Measurements from ENCODE around the gene SGCD. TPM values are rescaled to one million over a fixed set of nuclear protein-coding genes. Genes with fewer than 3 reads are reported as not detected.

SGCD gene
- polyA plus RNA-seq, 1 donor (not counting 4 experiments of a cell fraction or from before 2014, with no cell fraction given) = not detected

DNA sequence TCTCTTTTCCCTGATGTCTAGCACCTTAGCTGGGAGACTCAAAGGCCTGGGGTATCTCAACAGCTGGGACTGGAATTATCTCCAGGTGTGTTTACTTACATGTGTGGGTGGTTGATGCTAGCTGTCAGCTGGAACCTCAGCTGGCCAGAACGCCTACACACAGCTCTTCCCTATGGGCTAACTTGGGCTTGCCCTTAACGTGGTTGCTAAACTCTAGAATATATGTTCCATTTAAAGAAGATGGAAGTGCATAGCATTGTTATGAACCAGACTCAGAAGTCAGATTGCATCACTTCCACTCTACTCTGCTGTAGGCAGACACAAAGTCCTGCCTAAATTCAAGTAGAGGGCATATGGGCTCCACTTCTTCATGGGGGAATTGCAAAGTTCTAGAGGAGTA is 29.3 kb downstream of the SGCD start:
- Histone ChIP-seq H3K27me3 (ENCODE audit: control insufficient read depth, extremely low read depth, insufficient read depth, low read length) (no peaks in the 10 kb centered on the region), H3K9ac (ENCODE audit: control insufficient read depth, extremely low read depth, insufficient read depth, low read length) (no peak overlapping the region), H3K27ac (ENCODE audit: control insufficient read depth, insufficient read depth, low read length) (no peak overlapping the region), H3K9me1 (ENCODE audit: control insufficient read depth, extremely low read depth, insufficient read depth, low read length) (no peaks in the 10 kb centered on the region), H4K20me1 (ENCODE audit: control insufficient read depth, extremely low read depth, insufficient read depth, low read length) (no peaks in the 10 kb centered on the region), H3K4me2 (ENCODE audit: control insufficient read depth, extremely low read depth, insufficient read depth, low read depth, low read length) (no peak overlapping the region), H3K4me3 (ENCODE audit: control insufficient read depth in 2 of 3, extremely low read depth in 1 of 3, insufficient read depth in 2 of 3, low read depth in 1 of 3, low read length in 3 of 3) (no peak overlapping the region), H3K9me3 (ENCODE audit: control insufficient read depth, low read depth, low read length) (no peaks in the 10 kb centered on the region), H3K4me1 (ENCODE audit: control insufficient read depth, extremely low read depth, insufficient read depth, low read length) (no peaks in the 10 kb centered on the region), H2AFZ (ENCODE audit: control insufficient read depth, low read length) (no peak overlapping the region), H3K36me3 (ENCODE audit: control insufficient read depth in 2 of 2, extremely low read depth in 1 of 2, insufficient read depth in 2 of 2, low read length in 2 of 2) (no peaks in the 10 kb centered on the region), H3K79me2 (ENCODE audit: control insufficient read depth, insufficient read depth, low read length) (no peaks in the 10 kb centered on the region)
- no peak for TF ChIP-seq EZH2 (IDR thresholded peaks at IDR 0.05; ENCODE audit: low read length)
- TF ChIP-seq, protein P1, sequence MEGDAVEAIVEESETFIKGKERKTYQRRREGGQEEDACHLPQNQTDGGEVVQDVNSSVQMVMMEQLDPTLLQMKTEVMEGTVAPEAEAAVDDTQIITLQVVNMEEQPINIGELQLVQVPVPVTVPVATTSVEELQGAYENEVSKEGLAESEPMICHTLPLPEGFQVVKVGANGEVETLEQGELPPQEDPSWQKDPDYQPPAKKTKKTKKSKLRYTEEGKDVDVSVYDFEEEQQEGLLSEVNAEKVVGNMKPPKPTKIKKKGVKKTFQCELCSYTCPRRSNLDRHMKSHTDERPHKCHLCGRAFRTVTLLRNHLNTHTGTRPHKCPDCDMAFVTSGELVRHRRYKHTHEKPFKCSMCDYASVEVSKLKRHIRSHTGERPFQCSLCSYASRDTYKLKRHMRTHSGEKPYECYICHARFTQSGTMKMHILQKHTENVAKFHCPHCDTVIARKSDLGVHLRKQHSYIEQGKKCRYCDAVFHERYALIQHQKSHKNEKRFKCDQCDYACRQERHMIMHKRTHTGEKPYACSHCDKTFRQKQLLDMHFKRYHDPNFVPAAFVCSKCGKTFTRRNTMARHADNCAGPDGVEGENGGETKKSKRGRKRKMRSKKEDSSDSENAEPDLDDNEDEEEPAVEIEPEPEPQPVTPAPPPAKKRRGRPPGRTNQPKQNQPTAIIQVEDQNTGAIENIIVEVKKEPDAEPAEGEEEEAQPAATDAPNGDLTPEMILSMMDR (optimal IDR thresholded peaks at IDR 0.05 in 1 of 3, IDR thresholded peaks at IDR 0.05 in 1 of 3, conservative IDR thresholded peaks at IDR 0.05 in 1 of 3; ENCODE audit: extremely low read depth in 1 of 3, insufficient read depth in 2 of 3, low read length in 3 of 3) = no peak
- FAIRE-seq (no peak), DNase-seq (ENCODE audit: low read depth, low spot score) (no peak)
- dilution Hi-C loops (cut with MboI; ENCODE audit: extremely low pct_ligation_motif_present, low sequenced_read_pairs) = no loop called here

DNA sequence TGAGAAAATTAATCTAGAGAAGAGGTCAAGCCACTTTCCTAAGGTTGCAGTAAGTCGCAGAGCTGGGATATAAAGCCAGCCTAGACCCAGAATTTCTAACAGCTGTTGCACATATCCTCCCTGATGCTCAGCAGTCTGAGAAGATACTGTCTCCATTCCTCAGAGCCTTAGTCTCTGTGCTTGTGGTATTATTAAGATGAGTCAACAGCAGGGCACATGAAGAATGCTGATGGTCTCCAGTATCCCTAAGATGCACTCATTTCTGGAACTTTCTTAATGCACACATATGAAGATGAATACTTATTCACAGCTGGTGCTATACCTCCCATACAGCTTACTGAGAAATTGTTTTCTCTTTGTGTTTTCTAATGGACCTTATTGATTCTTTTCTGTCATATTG is 32.5 kb downstream of the SGCD start:
- H3K27ac ChIP-seq (ENCODE audit: control insufficient read depth, insufficient read depth, low read length) = no peak overlapping the region
- H3K4me2 ChIP-seq (ENCODE audit: control insufficient read depth, extremely low read depth, insufficient read depth, low read depth, low read length) = no peak overlapping the region

More for the DNA sequence above, 32.5 kb downstream of the SGCD start:
- H3K9ac ChIP-seq (ENCODE audit: control insufficient read depth, extremely low read depth, insufficient read depth, low read length) = no peak overlapping the region
- H4K20me1 ChIP-seq (ENCODE audit: control insufficient read depth, extremely low read depth, insufficient read depth, low read length) = no peaks in the 10 kb centered on the region
- dilution Hi-C loops (cut with MboI; ENCODE audit: extremely low pct_ligation_motif_present, low sequenced_read_pairs) = no loop called here
- H3K9me3 ChIP-seq (ENCODE audit: control insufficient read depth, low read depth, low read length) = no peaks in the 10 kb centered on the region
- no peak overlapping the region for H2AFZ ChIP-seq (ENCODE audit: control insufficient read depth, low read length)
- H3K9me1 ChIP-seq (ENCODE audit: control insufficient read depth, extremely low read depth, insufficient read depth, low read length) = no peaks in the 10 kb centered on the region
- H3K79me2 ChIP-seq (ENCODE audit: control insufficient read depth, insufficient read depth, low read length) = no peaks in the 10 kb centered on the region
- DNase-seq (ENCODE audit: low read depth, low spot score) = no peak
- no peaks in the 10 kb centered on the region for H3K4me1 ChIP-seq (ENCODE audit: control insufficient read depth, extremely low read depth, insufficient read depth, low read length)
- no peaks in the 10 kb centered on the region for H3K27me3 ChIP-seq (ENCODE audit: control insufficient read depth, extremely low read depth, insufficient read depth, low read length)
- TF ChIP-seq, protein P1 (optimal IDR thresholded peaks at IDR 0.05 in 1 of 3, IDR thresholded peaks at IDR 0.05 in 1 of 3, conservative IDR thresholded peaks at IDR 0.05 in 1 of 3; ENCODE audit: extremely low read depth in 1 of 3, insufficient read depth in 2 of 3, low read length in 3 of 3) = no peak
- TF ChIP-seq EZH2 (IDR thresholded peaks at IDR 0.05; ENCODE audit: low read length) = no peak
- no peak overlapping the region for H3K4me3 ChIP-seq (ENCODE audit: control insufficient read depth in 2 of 3, extremely low read depth in 1 of 3, insufficient read depth in 2 of 3, low read depth in 1 of 3, low read length in 3 of 3)
- no peak for FAIRE-seq
- H3K36me3 ChIP-seq (ENCODE audit: control insufficient read depth in 2 of 2, extremely low read depth in 1 of 2, insufficient read depth in 2 of 2, low read length in 2 of 2) = no peaks in the 10 kb centered on the region
